NK-92 treated with Interleukin-12 subunit alpha and Interleukin-12 subunit beta, amount 100 ng/mL, for 24 hours (cell line): ENCODE measurements around the gene BCL2L1.
"Not testable (repeated sequence)": the region's sequence is repeated elsewhere in the genome, so short reads cannot be mapped to it uniquely, and the experiment has no call there.

ENCODE experiments used
- DNase-seq: peaks from one replicate; lab custom pipeline; 2025; lab: John Stamatoyannopoulos, UW

Gene BCL2L1

DNA sequence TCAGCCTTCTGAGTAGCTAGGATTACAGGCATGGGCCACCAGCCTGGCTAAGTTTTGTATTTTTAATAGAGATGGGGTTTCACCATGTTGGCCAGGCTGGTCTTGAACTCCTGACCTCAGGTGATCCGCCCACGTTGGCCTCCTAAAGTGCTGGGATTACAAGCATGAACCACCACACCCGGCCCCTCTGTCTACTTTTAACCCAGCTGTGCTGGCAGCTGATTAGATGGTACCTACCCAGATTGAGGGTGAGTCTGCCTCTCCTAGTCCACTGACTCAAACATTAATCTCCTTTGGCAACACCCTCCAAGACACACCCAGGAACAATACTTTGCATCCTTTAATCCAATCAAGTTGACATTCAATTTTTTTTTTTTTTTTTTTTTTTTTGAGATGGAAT, 74.6 kb downstream of the BCL2L1 start:
- not testable (repeated sequence) for DNase-seq

- no peak for DNase-seq
These were observed 78.0 kb downstream of the BCL2L1 start for GRCh38 chr20:31644701-31645100.

GRCh38 chr20:31643522-31643921, 79.1 kb downstream of the BCL2L1 start:
- no peak for DNase-seq

- DNase-seq: no peak
These were observed 79.8 kb downstream of the BCL2L1 start for GRCh38 chr20:31642837-31643236.

GRCh38 chr20:31641391-31641790, 81.3 kb downstream of the BCL2L1 start:
- no peak for DNase-seq

GRCh38 chr20:31640259-31640658, 82.4 kb downstream of the BCL2L1 start:
- DNase-seq: no peak

DNA sequence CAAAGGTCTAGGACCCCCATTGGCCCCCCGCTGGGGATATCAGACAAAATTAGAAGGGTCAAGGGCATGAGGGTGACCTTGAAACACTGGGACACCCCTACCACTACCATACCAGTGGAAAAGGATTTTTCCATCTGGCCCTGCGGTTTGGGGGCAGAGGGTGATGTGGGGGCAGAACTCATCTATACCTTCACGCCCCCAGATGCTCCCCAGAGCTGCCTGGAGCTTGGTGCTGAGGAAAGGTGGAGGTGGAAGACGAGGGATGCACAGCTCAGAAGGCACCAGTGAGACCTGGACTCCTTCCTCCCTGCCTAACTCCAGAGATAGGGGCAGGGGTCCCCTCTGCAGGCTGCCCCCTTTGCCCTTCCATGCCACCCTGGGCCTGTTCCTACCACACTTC, 83.9 kb downstream of the BCL2L1 start:
- no peak for DNase-seq

DNA sequence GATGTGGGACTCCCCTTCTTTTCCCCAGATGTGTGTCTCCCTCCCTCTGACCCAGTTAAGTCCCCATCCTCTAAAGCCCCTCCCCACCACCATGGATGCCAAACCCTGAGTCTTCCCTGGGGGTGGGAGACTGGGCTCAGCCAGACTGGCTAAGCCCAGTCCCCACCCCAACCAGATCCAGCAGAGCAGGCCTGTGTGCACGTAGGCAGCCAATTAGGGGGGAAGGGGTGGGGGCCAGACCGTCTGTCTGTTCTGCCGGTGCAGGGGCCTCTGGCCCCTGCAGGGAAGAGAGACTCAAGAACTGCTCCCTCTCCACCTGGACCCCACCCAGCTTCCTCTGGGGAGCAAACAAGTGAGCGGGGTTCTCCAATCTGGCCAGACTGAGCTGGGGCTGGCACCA, 84.4 kb downstream of the BCL2L1 start:
- DNase-seq: no peak

- DNase-seq: no peak
These were observed 85.0 kb downstream of the BCL2L1 start, which contains the start of gene COX4I2 for GRCh38 chr20:31637660-31638059. TSS of gene COX4I2 (plus strand) at chr20:31637912. CDS start at chr20:31639018, 1,106 bp downstream.

GRCh38 chr20:31633339-31633914, 89.2 kb downstream of the BCL2L1 start:
- DNase-seq: no peak

DNA sequence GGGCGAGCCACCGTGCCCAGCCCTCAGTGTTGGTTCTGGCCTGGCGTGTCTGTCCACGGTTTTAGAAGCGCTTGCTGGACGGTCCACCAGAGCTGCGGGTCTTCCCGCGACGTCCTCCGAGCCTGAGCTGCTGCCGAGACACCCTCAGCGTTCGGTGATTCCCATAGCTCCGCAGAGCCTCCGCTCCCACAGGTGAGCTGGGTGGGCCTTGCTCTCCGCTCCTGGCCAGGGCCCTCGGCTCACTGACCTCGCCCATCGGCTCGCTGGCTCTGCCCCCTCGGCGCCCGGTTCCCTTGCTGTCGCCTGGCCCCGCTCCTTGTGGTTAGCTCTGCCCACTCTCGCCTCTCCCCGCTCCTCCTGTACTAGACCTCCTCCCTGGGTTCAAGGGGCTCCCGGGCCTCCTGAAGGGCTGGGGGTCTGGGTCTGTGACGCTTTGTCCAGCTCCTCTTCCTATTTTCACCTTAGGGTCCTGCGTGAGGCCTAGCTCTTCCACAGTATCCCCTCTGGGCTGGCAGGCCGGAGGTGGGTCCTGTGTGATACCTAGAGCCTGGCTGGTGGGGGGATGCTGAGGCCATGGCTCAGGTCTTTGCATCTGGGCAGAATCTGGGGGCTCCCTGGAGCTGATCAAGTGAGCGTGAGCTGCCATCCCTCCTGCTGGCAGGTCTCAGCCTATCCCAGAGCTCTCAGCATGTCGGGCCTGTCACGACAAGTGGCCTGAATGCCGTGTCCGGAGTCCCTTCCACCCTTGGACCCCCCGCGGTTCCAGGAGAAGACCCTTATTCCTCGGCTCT, 89.9 kb downstream of the BCL2L1 start:
- no peak for DNase-seq

- no peak for DNase-seq
These were observed 92.4 kb downstream of the BCL2L1 start for GRCh38 chr20:31630187-31630790.

GRCh38 chr20:31628057-31628456, 94.6 kb downstream of the BCL2L1 start:
- not testable (repeated sequence) for DNase-seq

GRCh38 chr20:31626534-31626933, 96.1 kb downstream of the BCL2L1 start:
- not testable (repeated sequence) for DNase-seq

GRCh38 chr20:31623123-31623505, 99.6 kb downstream of the BCL2L1 start:
- not testable (repeated sequence) for DNase-seq

GRCh38 chr20:31620246-31620645, 102.4 kb downstream of the BCL2L1 start:
- DNase-seq: no peak

- DNase-seq: no peak
These were observed 105.1 kb downstream of the BCL2L1 start for GRCh38 chr20:31617432-31618104.

GRCh38 chr20:31615416-31615815, 107.3 kb downstream of the BCL2L1 start:
- DNase-seq: no peak
